NCI-H69 (cell line): ENCODE measurements around the gene TMEFF2.
"Not testable (repeated sequence)": the region's sequence is repeated elsewhere in the genome, so short reads cannot be mapped to it uniquely, and the experiment has no call there.

Source experiments
- DNase-seq: peaks from one replicate; lab custom pipeline; 2025; lab: John Stamatoyannopoulos, UW

TMEFF2 gene

DNA sequence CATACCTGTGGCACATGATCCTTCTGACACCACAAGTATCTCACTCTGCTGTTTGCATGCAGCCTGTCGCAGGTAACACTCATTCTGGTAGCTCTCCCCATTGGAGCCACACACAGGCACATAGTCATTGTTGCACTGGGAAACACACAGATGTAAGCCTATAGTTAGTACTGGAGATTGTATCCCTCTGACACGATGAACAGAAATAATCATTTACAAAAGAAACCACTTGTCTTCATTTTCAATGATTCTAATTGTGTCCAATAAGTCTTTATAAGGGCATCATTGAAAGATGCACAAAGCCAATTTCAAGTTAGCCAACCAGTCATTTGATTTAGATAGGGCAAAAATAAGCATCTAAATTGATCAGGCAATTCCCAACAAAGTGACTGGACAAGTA lies 10.4 kb downstream of the TMEFF2 start:
- no peak for DNase-seq

DNA sequence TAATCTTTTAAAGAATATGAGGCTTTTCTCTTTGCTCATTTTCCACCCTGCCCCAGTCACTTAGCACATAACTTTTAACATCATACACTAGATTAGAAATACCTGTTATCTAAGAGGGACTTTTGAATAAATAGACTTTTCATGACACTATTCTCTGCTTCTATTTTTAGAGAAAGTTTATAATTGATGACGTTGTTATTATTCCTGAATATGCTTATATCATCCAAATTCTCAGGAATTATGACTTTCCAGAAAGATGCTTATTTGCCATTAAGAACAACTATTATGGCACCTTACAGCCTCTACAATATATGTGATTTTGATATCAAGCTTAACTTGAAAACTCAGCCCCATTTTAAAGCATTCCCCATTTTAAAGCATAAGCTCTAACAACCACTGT lies 11.4 kb downstream of the TMEFF2 start:
- DNase-seq, result no peak

DNA sequence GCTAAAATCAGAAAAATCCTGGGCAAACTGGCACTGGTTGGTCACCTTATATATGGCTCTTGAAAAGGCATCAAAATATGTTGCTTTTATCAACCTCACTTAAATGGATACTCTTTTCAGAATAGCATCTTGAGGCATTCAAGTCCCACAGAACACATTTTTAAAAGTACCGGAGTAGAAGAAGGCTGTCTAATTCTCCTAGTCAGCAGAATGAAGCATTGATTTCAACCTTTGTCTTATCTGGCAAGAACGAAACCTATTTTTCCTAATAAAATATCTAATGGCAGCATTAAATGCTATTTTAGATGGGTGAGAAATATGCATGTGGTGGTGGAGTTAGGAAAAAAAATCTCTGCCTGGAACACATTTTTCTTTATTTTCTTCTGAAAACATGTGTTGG lies 27.8 kb downstream of the TMEFF2 start:
- DNase-seq, result no peak

DNA sequence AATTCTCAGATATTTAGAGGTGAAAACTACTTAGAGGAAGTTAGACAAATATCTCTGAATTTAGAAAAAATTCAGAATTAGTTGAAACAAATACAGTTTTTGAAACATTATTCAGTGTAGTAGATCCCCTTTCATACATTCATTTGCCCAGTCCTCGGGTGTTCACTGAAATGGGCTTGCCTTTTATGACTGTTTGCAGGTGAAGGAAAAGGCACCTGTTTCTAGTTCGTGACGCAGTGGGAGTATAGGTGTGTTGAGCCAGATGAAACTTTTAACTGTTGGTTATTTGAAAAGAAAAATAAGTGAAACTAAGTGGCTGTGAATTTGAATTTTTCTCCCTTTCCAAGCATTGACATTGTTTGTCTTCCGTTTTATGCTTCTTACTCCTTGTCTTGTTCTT lies 28.9 kb downstream of the TMEFF2 start:
- no peak for DNase-seq

DNA sequence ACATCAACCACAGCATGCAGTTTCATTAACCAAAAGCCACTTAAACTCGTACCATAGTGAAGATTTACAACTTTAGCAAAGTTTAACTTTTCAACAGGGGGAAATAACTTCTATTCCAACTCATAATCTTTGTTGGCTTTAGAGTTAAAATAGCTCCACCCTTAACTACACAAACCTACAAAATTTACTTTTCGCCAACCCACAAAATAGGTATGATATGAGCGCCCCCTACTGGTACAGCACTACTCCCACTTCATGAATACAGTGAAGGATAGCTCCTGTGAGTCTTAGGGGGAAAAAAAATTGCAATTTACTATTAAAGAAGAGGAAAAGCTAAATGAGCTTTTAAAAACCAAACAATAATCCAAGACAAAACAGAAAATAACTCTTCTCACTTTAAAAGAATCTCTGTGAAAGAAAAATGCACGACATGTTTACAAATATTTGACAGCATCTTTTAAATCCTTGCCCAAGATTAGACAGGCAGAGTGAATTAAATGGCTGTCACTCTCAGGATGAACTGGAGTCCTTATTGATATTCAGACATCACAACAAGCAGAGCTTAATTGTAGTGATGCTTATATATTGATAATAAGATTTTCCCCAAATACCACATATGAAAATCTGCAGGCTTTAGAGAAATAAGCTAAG lies 32.2 kb downstream of the TMEFF2 start:
- peak; percentile 55 for DNase-seq

DNA sequence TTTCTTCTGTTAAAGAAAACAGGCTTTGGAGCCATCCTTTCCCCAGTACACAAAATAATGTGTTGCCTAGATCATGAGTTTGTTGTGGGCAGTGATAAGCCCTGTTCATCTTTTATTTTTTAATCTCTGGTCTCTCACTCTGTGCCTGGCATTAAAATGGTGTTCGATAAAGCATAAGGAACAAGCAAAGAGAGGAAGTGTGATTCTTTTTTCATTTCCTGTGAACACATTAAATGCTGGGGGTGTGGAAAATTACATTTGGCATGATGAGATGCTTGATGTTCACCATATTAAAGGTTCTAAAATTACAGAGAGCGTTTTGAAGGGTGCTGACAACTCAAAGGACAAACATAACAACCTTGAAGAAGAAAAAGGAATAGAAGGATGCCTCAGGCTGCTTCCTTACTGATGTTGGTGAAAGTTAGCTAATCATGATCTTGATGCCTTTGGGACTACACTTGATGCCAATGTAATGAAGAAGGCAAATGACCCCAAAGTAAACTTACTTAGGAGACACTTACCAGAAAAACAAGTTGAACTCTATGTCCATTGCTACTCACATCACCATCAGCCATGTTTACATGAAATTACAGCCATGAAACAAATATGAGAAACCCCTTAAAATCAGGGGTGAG lies 33.0 kb downstream of the TMEFF2 start:
- DNase-seq, result no peak

DNA sequence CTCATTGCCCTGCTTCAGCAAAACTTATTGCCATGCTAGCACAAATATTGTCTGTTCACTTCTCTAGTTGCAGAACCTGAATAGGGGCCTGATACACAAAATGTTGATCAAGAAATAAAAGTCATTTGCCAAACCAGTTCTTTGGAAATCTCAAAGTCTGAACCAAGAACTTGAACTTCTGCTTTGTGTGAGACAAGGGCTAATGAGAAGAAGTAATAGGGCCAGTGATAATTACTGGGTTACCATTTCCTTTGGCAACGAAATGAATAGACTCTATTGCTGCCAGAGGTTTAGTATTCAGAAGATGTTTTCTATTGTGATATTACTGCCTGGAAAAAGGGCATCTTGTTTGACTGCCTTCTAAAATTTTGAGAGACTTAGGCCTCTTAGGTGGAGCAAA lies 35.0 kb downstream of the TMEFF2 start:
- peak; percentile 19 for DNase-seq

DNA sequence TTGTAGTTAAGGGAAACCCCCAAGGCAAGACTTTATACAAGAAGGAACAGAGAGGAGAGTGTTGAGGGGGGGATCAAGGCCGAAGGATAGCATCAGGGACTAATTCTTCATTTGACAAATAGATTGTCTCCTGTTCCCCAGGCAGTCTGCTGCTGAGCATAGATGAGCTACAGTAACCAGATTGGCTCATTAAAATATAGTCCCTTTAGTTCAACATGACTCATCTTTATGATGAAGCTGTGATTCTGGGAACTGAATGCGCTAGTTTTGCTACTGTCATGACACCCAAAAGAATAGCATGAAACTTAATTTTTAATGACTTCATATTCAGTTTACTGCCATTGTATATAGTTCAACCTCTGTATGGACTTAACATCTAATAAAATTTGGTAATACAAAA lies 35.5 kb downstream of the TMEFF2 start:
- DNase-seq, result no peak

DNA sequence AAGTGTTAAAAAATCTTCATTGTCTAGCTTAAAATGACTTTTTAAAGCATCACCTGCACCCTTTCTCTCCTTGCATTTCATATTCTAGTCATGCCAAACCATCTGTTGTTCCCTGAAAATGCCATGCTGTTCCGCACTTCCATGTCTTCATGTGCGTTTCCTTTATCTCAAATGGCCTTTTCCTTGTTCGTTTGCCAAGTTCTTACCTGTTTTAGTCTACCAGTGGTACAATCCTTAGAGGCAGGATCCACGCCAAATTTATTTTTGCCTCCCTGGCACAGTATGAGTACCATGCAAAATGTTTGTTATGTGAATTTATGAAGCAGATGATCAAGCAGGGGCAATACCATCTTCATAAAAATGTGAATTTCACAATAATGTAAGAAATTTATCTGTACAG lies 37.0 kb downstream of the TMEFF2 start:
- DNase-seq, result no peak

DNA sequence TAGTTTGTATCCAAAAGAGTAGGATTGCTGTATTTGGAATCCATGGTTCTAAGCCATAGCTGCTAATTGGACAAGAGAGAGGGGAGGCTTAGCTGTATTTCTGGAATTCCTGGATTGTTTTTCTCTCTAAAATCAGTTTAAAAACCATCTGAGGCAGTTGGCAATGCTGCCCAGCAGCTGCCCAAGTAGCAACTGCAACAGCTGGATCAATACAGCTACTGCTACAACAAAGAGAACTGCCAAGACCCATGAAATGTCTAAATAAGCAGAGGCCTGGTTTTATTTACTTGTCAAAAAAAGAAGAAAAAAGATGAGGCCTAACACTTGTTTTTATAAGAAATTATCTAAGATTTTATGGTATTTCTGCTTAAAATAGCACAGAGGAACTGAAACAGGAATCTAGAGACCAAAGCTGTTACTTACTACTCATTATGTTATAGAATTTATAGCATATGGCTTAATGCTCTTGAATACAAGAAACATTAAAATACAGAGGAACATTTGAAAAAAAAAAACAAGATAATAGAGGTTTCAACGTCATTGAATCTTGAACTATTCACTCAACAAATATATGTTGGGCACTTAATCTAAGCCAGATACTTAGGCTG lies 39.1 kb downstream of the TMEFF2 start:
- no peak for DNase-seq

DNA sequence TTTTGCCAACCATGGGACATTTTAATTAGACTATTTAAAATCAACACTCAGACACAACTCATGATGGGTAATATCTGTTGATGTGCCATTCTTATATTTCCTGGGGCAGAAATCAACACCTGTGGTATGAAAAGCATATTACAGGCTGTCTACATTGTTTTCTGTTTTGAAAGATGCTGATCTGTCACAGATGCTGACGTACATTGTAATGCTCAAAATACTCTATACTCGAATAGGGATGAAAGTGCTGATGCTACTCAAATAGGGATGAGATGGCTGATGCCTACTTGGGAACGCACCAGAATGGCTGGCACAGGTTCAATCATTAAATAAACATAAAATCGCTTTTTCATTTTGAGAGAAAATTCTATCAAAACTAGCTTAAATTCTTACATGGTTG lies 41.2 kb downstream of the TMEFF2 start:
- DNase-seq, result no peak

DNA sequence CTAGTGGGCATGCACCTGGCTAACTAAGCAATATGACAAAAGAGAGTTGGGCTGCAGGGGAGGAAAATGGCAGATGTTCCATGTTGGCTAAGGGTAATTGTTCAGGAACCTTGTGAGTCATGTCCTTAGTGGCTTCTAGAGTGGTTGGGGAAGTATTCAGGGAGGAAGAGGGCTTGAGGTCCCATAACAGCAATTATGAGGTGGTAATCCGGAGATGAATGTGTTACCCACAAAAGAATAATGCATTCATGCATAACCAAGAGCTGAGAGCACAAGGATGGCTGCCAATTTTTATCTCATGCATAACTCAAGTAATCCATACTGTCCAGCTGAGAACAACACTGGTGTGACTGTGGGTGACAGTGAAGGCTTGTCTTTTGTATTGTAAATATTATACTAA lies 42.9 kb downstream of the TMEFF2 start:
- DNase-seq, result peak; percentile 57

DNA sequence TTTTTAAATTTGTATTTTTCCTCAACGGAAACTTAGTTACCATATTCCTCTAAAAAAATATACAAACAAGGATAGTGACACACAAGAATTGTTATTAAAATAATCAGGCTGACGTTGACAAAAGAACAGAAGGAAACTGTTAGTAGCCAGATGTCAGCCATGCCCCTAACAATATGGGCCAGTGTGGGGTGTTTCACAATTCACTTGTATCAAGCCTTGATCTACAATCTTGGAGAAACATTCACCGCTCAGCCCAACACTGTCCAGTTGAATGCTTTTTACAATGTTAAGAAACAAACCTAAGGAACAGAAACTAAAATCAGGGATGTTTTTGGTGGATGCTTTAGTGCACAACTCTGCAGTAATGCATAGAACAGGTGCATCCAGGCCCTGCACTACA lies 44.6 kb downstream of the TMEFF2 start:
- no peak for DNase-seq

DNA sequence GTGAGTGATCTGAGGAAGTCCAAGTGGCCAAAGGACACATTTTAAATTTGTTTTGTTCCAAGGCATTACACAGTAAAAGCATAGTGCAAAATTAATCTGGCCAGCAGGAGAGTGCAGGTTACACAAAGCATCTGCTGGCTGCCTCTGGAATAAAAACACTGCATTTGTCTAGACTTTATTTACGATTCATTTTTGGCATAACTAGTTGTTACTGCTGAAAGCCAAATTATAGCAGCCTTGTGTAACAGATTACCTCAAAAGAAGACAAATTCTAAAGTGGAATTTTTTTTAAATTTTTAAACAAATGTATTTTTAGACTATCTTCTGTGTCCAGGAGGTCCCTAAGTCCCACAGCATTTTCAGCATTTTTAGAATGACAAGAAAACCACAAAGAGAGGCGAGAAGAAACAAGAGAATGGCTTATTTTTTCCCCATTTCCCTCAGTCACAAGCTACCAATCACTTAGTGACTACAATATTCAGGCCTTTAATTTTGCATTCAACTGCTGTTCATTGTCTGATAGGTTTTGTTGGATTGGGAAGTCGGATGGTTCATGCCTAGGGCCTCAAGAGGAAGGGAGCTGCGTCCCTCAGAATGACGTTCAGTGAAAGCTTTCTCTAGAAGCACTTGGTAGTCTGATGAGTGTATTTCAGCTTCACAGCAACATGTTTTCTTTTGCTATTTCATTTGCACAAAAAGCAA lies 46.0 kb downstream of the TMEFF2 start:
- no peak for DNase-seq

DNA sequence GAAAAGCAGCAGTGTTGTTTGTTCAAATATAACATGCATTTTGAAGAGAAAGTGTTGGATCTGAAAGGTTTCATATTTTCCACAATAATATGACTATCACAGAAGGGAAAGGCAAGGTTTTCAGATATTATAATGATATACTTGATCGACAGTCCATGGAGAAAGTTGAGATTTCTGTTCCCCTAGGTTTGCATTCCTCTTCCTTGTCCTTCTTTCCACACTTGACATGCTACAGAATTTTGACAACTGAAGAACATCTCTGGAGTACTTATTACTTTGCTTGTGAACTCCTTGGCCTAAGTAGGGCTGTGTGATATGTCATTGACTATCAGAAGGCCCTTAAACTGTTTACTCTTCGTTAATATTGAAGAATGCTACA lies 46.5 kb downstream of the TMEFF2 start:
- no peak for DNase-seq

DNA sequence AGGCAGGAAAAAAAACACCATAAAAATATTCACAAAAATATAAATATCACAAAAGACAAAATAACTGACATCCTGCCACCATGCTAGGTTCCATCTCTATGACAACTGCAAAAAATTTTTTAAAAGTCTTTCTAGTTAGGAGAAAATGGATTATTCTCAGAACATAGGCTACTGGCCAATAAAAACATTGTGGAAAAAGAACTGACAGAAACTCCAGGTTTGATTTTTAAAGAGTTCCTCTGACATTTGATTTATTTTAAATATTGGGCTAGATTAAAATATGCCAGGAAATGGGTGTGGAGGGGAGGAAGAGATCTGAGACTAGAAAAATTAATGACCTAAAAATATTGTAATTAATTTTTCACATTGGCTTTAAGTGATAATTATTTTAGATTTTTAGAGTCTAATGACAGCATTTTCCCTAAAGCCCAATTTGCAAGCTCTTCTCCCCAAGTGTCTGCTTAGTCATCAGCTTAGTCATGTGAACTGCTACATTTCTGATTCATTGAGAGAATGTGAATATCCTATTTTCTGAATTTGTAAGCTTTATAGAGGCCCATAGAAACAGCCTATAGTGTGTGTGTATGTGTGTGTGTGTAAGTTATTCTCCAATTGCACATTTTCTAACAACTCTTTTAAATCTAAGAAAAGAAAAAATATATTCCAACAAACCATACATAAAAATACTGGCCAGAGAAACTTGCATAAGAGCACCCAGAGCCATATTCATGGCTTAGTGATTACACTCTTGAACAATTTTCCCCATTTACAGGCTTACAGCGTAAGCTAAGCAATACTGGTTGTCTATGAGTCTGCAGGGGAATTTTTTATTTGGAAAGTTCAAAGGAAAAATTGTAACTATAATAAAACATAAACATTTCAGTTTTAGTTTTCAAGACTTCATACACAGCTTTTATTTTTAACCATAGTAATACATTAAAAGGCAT lies 48.4 kb downstream of the TMEFF2 start:
- no peak for DNase-seq

DNA sequence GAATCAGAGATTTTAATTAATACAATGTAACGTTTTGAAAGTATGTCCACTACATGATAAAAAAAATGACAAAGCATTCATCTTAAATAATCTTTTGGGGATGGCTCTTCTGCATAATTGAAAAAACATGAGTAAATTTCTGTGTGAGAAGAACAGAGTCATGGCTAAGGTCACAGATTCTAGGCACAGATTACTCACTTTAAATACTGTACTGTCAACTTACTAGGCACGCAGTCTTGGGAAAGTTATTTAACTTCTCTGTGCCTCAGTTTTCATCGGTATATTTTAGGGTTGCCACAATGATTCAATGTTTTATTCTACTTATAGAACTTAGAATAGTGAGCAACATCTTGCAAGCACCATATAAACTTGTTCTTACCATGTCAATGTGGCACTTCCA lies 49.2 kb downstream of the TMEFF2 start:
- DNase-seq, result no peak

DNA sequence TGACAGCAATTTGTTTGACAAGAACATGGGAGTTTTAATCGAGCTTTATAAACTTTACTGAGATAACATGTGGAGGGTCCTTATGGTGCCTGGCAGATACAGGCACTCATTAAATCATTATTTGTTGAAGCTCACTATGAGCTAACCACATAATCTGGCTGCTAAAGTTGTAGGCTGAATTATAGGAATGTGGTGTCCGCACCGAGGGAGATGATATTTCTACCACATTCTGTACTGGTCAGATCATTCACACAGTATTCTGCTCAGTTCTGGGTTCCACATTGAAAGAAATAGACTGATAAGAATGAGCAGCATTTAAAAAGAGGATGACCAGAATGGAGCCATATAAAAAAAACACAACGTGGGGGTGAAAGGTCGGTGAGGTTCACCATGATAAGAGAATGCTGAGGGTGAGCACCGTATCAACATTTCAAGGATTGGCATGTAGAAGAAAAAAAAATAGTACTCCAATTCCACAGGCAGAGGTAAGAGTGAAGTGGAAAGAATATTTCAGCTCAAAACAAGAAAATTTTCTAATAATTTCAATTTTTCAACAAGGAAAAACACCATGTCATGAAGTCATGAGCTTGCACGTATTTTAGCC lies 54.4 kb downstream of the TMEFF2 start:
- no peak for DNase-seq

DNA sequence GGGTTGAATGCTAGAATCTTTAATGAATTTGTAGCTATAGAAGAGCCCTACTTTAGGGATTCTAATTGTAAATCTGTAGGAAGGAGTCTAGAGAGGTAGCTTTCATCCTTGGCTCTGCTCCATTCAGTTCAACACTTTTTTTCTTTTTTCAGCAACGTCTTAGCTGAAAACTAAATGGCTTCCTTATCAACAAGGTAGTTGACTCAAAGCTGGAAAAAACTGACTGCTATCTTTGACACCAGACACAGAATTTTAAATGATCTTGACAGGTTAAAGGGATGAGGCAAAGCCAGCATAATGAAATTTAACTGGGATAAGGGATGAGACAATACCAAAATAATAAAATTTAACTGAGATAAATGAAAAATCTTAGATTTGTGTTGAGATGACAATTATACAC lies 54.9 kb downstream of the TMEFF2 start:
- no peak for DNase-seq

DNA sequence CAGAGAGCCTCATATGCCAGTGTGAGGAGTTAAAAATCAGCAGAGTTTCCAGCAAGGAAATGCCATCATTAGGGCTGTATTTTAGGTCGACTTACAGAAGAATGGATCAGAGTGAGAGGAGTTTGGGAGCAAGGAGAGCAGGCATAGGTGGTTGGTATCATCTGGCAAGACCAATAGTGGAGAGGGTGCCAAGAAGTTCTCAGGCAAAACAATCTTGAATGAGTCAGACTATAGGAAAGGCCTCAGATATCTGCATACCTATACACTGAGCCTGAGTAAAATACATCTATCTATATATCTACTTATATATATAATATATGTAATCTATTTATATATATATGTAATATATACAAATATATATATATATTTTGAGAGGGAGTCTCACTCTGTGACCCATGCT lies 57.3 kb downstream of the TMEFF2 start:
- no peak for DNase-seq

DNA sequence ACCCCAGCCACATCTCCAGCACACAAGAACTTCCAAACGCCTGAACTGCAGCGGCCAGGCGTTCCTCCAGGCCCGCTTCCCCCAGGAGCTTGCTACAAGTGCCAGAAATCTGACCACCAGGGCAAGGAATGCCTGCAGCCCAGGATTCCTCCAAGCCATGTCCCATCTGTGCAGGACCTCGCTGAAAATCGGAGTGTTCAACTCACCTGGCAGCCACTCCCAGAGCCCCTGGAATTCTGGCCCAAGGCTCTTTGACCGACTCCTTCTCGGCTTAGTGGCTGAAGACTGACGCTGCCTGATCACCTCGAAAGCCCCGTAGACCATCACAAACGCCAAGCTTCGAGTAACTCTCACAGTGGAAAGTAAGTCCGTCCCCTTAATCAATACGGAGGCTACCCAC lies 62.1 kb downstream of the TMEFF2 start:
- DNase-seq, result not testable (repeated sequence)

DNA sequence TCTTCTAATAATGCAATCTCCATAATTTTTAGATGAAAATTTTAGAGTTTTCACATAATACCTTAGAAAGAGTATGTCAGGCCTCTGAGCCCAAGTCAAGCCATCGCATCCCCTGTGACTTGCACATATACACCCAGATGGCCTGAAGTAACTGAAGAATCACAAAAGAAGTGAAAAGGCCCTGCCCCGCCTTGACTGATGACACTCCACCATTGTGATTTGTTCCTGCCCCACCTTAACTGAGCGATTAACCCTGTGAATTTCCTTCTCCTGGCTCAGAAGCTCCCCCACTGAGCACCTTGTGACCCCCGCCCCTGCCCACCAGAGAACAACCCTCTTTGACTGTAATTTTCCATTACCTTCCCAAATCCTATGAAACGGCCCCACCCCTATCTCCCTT lies 64.4 kb downstream of the TMEFF2 start:
- DNase-seq, result not testable (repeated sequence)
